ENCODE results near the gene RBP4.

RBP4 gene

DNA sequence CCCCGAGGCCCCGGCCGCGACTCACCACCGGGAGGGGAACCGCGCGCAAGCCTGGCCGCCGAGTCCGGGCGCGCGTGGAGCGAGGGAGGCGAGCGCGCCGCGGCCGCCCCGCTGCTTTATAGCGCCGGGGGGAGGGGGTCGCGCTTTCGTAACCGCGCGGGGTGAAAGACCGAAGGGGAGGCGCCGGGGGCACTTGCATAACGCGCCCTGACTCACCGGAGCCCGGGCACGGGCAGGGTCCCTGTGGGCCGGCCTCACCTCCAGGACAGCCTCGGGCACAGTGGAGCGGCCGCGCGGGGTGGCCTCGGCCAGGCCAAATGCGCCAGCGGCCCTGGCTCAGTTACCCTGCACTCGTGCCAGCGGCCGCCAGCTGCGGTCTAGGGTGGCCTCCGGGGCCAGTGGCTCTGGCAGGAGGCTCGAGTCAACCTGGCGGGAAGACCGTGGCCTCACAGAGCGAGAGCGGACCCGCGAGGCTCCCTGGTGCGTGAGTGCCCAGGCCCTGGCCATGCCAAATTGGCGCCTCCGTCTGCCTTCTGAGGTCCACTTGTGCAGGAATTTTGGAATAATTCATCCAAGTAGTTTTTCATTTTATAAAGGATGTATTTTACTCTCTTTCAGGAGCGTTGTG is at the start of gene RBP4:
TSS of gene RBP4 (minus strand) at position 90 of the 628 bp plus-strand sequence. CDS start 207 bp downstream, outside the sequence.
- no peak for DNase-seq

GRCh38 chr10:93639791-93640190 is 38.8 kb upstream of the RBP4 start:
- no peak for DNase-seq

DNA sequence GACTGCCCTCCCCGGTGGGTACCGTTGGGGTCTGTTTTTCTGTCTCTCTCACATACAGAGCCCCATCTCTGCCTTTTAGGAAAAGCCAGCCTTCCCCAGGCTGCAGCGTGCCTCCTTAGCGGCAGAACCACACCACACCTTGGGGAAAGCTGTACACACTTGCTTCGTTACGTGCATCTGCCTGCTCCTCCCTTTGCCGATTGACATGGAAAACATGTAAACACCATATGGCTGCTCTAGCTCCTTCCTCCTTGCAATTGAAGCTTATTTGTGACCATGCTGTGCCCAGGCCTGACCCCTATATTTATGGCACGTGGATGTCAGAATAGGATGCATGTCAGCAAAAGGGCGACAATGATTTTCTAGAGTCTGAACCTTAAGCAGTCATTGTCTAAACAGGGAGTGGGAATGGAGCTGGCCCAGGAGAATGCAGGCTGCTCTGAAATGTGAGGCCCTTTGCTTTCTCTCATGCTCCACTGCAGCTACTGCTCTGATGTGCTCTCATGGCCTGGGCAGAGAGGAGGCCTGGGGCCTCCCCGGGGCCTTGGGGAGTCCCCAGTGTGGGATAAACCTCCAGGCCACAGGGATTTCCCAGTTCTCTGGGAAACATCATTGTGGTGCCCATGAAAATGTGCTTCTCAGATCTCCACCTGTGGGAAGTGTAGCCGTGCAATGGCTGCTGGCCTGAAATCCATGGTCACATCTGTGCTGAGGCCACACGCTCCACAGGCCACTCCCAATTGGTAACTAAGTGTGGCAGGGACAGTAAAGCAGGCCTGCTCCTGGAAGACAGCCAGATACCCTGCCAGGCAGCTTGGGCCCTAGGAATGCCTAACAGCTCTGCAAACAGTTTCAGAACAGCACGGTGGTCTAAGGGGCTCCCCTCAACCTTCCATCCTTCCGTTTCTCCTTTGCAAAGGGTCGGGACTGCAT is 29.9 kb upstream of the RBP4 start:
- no peak for DNase-seq

GRCh38 chr10:93629647-93630305 is 28.7 kb upstream of the RBP4 start:
- DNase-seq, result no peak

DNA sequence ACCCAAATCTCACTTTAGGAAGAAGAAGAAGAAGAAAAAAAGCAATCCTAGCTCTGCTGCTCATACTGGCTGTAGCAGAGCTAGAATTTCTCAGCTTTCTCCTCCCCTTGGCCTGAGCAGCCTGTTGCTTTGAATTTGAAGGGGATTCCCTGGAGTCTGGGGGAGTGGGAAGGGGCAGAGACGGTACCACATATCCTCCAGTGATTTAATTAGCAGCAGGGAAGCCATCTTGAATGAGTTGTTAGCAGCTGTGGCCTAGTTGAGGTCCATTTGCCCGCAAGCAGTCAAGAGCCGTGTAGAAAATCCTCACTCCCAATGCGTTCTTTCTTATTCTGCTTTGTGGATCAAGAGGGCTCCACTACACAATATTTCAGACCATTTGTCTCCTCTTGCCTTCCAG is 27.8 kb upstream of the RBP4 start:
- DNase-seq, result no peak

- DNase-seq, result no peak
These were observed 21.9 kb upstream of the RBP4 start for GRCh38 chr10:93622942-93623341.

GRCh38 chr10:93620925-93621324 is 19.9 kb upstream of the RBP4 start:
- no peak for DNase-seq

DNA sequence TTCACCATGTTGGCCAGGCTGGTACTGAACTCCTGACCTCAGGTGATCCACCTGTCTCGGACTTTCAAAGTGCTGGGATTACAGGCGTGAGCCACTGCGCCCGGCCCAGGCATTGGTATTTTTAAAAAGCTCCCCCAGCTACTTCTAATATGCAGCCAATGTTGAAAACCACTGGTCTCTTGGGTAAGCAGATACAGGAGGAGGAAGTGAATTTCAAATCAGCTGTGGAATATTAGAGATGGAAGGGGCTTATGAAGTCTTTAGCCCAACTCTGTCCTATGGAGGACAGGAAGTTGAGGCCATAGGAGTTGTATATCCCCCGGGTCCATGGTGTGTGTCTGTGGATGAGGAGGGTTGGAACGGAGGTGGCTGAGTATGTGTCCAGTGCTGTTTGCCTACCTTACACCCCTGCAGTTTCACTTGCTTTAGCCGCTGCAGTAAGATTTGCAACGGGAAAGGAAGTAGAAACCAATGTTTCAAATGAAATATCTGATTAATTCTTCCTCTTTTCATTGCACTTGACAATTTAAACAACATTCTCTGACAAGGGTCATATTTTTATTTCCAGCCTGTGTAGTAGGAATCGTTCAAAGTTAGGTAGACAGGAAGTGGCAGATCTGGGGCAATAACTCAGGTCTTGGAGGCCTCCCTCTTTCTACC is 14.7 kb upstream of the RBP4 start:
- no peak for DNase-seq

DNA sequence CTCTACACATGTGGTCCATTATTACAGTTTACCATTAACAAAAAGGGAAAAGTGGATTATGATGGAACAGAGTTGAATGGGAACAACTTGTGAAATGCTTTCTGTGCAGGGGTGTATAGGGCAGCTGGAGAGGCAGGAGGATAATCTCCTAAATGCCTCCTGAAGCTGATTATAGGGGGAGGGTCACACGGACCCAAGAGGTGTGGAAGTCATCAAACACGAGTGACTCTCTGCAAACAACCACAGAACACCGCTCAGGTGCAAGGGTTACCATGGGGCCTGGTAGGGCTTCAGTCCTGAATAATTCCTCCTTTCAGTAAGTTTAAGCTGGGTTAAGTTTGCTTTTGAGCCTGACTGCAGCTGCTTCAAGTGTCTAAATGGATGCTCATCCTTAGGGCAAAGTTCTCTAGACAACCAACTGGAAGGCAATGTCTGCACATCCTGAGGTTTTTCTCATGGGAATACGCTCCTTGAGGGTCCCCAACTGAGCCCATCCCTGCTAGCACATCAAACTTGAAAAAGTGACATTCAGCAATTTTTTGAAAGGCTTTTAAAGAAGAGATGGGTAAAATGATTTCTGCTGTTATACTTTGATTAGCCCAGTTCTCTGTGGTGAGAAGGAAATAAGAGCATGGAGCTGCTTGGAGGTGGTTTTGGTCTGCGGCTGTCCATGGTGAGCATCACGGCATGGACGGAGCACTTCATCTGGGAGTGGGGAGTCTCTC is 13.2 kb upstream of the RBP4 start:
- no peak for DNase-seq

DNA sequence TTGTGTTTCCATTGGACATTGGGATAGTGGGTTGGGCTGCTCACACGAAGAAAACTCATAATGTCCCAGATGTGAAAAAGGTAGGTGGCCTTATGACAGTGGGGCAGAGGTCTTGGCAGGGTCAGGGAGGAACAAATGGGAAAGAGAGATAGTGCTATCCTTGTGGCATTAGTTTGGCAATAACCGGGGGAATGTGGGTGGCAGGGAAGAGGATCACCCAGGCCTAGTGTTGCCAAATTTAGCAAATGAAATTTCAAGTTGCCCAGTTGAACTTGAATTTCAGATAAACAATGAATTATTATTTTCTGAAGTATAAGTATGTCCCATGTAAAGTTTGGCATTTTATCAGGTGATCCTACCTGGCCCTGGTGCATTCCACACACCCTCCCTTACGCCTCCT is 12.1 kb upstream of the RBP4 start:
- no peak for DNase-seq

- DNase-seq, result no peak
These were observed 11.3 kb upstream of the RBP4 start, which contains the start of gene PDE6C for GRCh38 chr10:93612311-93612710. Gene PDE6C (plus strand): TSS chr10:93612537. CDS start chr10:93612726, 189 bp downstream.

GRCh38 chr10:93608421-93608820 is 7.4 kb upstream of the RBP4 start:
- no peak for DNase-seq

DNA sequence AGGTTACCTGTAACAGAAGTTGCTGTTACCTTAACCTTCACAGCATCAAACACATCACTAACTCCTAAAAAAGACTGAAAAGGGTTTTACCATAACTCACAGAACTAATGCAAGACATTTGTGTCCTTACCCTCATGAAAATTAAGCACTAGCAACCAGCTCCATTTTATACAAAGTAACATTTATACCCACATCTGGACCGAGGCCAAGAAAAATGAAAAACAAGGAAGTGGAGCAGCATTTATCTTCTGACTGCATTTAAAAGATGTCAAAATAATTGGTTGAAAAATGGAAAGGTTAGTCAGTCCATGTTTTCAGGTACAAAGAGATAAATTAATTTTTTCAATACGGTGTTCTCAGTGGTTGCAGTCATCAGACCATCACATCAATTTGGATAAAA is 3.1 kb upstream of the RBP4 start:
- DNase-seq, result no peak

- no peak for DNase-seq
These were observed 2.0 kb upstream of the RBP4 start for GRCh38 chr10:93603023-93603422.

DNA sequence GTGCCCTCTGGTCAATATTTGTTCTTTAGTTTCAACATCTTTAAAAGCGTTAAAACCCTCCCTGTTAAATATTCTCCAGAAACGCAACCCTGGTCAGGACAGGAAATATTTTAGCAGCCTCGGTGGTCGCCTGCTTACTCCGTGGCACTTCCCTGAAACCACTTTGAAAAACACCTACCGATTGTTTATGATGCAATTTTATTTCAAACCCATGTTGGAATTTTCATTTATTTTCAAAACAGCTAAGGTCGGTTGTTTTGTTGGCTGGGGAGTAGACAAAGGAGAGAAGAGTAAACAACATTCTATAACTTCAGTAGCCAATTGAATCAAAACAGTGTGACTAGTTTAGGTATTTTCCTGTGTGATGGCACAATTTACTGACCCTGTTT is 733 bp upstream of the RBP4 start:
- DNase-seq, result no peak

- DNase-seq, result no peak
These were observed 439 bp downstream of the RBP4 start for GRCh38 chr10:93600446-93601145.

DNA sequence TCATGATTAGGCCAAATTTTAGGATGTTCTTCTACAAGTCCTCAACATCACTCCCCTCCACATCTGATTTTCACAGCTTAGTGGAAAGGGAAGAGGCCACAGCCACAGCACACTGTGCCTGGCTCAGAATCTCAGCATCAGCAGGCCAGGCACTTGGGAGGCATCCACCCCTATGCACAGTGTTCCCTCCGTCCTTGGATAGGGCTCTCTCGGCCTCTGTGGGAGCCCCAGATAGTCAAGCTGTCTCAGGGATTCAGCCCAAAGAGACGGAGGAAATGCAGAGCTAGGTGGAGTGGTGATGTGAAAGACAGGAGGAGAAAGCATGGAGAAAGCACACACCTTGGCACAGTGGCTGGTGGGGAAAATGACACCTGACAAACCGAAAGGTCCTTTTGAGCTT is 1.3 kb downstream of the RBP4 start:
- no peak for DNase-seq

DNA sequence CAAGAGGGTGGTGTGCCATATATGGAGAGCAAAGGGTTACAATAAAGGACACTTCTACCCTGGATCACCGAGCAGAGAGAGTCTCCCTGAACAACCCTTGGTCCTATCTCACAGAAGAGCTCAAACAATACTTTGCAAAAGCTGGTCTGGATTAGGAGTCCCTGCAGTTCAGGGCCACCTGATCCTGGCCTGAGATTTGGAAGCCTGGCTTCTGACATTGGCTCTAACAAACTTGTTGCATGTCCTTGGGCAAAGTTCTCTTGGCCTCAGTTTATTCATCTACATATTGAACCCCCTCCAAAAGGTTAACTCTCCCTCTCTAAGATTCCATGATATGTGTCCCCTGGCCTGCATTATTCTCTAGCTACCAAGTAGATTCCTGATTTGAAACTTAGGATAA is 1.7 kb downstream of the RBP4 start:
- no peak for DNase-seq

GRCh38 chr10:93598157-93598556 is 2.9 kb downstream of the RBP4 start:
- no peak for DNase-seq

DNA sequence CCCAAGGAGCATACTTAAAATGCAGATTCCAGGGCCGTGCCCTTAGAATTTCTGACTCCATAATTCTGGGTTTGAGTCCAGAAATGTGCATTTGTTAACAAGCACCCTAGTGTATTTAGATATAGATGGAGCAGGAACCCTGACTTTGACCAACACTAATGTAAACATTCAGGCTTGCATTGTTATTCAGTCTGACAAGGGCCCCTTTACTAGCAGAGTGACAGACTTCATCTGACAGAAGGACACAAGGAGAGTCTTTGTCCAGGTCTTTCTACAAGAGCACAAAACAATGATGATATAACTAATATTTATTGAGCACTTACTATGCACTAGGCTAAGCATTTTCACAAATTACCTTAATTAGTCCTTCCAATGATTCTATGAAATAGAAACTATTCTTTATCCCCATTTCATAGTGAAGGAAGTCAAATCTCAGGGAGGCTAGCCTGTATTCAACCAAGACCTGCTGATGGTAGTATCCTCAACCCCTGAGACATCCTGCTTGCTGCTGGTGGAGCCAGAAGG is 3.9 kb downstream of the RBP4 start:
- DNase-seq, result no peak

DNA sequence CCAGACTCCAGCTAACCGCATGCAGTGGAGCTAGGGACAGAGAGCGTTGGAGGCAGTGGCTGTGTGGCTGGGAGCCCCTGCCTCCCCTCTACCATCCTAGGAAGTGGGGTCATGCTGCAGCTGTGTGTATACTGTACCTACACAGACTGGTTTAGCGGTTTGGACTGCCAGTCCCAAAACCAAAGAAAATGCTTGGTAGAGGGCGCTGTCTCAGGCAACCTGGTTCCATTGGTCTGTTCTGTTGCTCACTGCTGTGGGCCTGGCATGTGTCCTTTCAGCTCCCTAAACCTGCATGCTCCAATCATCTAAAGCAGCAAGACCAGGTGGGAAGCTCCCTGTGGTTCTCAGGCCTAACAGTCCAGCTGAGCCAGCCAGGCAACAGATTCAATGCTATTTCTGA is 4.5 kb downstream of the RBP4 start:
- DNase-seq, result no peak

All from HCEC 1CT (cell line).